ENCODE results near the gene LIMCH1.
"Not testable (repeated sequence)": the region's sequence is repeated elsewhere in the genome, so short reads cannot be mapped to it uniquely, and the experiment has no call there.

The LIMCH1 gene

GRCh38 chr4:41731569-41732126, 193.7 kb downstream of the LIMCH1 start:
- DNase-seq (ENCODE audit: low read depth in 2 of 2), result no peak

GRCh38 chr4:41734371-41734770, 196.4 kb downstream of the LIMCH1 start:
- DNase-seq (ENCODE audit: low read depth in 2 of 2), result no peak

GRCh38 chr4:41737491-41737890, 199.5 kb downstream of the LIMCH1 start:
- DNase-seq (ENCODE audit: low read depth in 2 of 2), result not testable (repeated sequence)

- DNase-seq (ENCODE audit: low read depth in 2 of 2), result no peak
These were observed 203.4 kb downstream of the LIMCH1 start for GRCh38 chr4:41741354-41741753.

- no peak for DNase-seq (ENCODE audit: low read depth in 2 of 2)
These were observed 206.8 kb downstream of the LIMCH1 start for GRCh38 chr4:41744572-41745291.

GRCh38 chr4:41745292-41746024, 207.5 kb downstream of the LIMCH1 start:
- no peak for DNase-seq (ENCODE audit: low read depth in 2 of 2)

- DNase-seq (ENCODE audit: low read depth in 2 of 2), result no peak
These were observed 208.1 kb downstream of the LIMCH1 start for GRCh38 chr4:41746025-41746439.

- no peak for DNase-seq (ENCODE audit: low read depth in 2 of 2)
These were observed 208.7 kb downstream of the LIMCH1 start for GRCh38 chr4:41746440-41747229.

- no peak for DNase-seq (ENCODE audit: low read depth in 2 of 2)
These were observed 209.5 kb downstream of the LIMCH1 start for GRCh38 chr4:41747230-41748055.

GRCh38 chr4:41748074-41748570, 210.2 kb downstream of the LIMCH1 start:
- DNase-seq (ENCODE audit: low read depth in 2 of 2), result no peak

GRCh38 chr4:41748571-41749475, 210.9 kb downstream of the LIMCH1 start, which contains the start of gene PHOX2B:
TSS of gene PHOX2B (minus strand) at chr4:41748725. CDS start at chr4:41748610, 115 bp downstream.
- no peak for DNase-seq (ENCODE audit: low read depth in 2 of 2)

GRCh38 chr4:41749631-41750039, 211.7 kb downstream of the LIMCH1 start:
- no peak for DNase-seq (ENCODE audit: low read depth in 2 of 2)

All from stimulated activated CD4-positive, alpha-beta T cell treated with anti-CD3 and anti-CD28 coated beads, Interleukin-15, amount 100 ng/mL, for 48 hours (primary cell).